OCI-LY1 (cell line): ENCODE results near the gene DMBT1.

Experiments used
- CTCF ChIP-seq: fragments of 200-600 bp; sonication (generic), shearing (Covaris generic); IDR thresholded peaks from 2 replicates; pipeline ENCODE4 v1.5.1; 2017; ENCODE audit warnings: mild to moderate bottlenecking, antibody characterized with exemption, low read length, moderate library complexity, mixed read lengths
- EZH2 ChIP-seq: fragments of 200-600 bp; sonication (generic), shearing (Covaris generic); IDR thresholded peaks from 2 replicates; pipeline ENCODE4 v1.8.0; 2017; ENCODE audit warnings: borderline replicate concordance, mixed run types, mild to moderate bottlenecking, antibody characterized with exemption, low read length, moderate library complexity, mixed read lengths

GRCh38 chr10:122658356-122659049 lies 97.9 kb downstream of the DMBT1 start:
- TF ChIP-seq EZH2 = no peak
- no peak for TF ChIP-seq CTCF
